GM23338 (cell line): ENCODE data around the gene MTHFR. TPM values are rescaled to one million over a fixed set of nuclear protein-coding genes. Genes with fewer than 3 reads are reported as not detected.

Experiments
- ATAC-seq: fragments of 200-7000 bp; cut with Tn5 transposase; 3 replicates; pipeline ENCODE4 v1.9.1; 2020
- DNase-seq: peaks from one replicate; pipeline ENCODE4 v3.0.0-alpha.2; 2015; ENCODE audit warnings: low spot score
- H2AFZ ChIP-seq: fragments of 200-600 bp; sonication (generic); 2 replicates; pipeline ENCODE4 v1.8.0; 2016; ENCODE audit warnings: antibody characterized with exemption, mild to moderate bottlenecking, moderate library complexity
- H3F3A ChIP-seq: fragments of 200-600 bp; sonication (generic); replicated peaks from 2 replicates; pipeline ENCODE4 v1.8.0; 2017; ENCODE audit warnings: antibody characterized with exemption, mixed run types, low read depth
- H3K27ac ChIP-seq: fragments of 200-600 bp; sonication (generic); 2 replicates; pipeline ENCODE4 v1.6.1; 2016; ENCODE audit warnings: low read depth
- H3K27me3 ChIP-seq: fragments of 200-600 bp; sonication (generic); 2 replicates; pipeline ENCODE4 v1.8.0; 2016; ENCODE audit warnings: mild to moderate bottlenecking, mixed run types, moderate library complexity; ENCODE audit not compliant: insufficient read depth
- H3K36me3 ChIP-seq: fragments of 200-600 bp; sonication (generic); 2 replicates; pipeline ENCODE4 v1.8.0; 2016; ENCODE audit warnings: mild to moderate bottlenecking; ENCODE audit not compliant: insufficient read depth
- H3K4me1 ChIP-seq: fragments of 200-600 bp; sonication (generic); 2 replicates; pipeline ENCODE4 v1.8.0; 2016; ENCODE audit warnings: mild to moderate bottlenecking, moderate library complexity; ENCODE audit not compliant: insufficient read depth
- H3K4me2 ChIP-seq: fragments of 200-600 bp; sonication (generic); 2 replicates; pipeline ENCODE4 v1.7.1; 2017; ENCODE audit warnings: mixed run types
- H3K4me3 ChIP-seq: fragments of 200-600 bp; sonication (generic); 2 replicates; pipeline ENCODE4 v1.6.1; 2016; ENCODE audit warnings: mixed run types
- H3K79me2 ChIP-seq: fragments of 200-600 bp; sonication (generic); replicated peaks from 2 replicates; pipeline ENCODE4 v1.8.0; 2017; ENCODE audit warnings: mild to moderate bottlenecking; ENCODE audit not compliant: insufficient read depth
- H3K9me2 ChIP-seq: fragments of 200-600 bp; sonication (generic); 2 replicates; pipeline ENCODE4 v1.8.0; 2017; ENCODE audit not compliant: insufficient read depth
- H4K20me1 ChIP-seq: fragments of 200-600 bp; sonication (generic); replicated peaks from 2 replicates; pipeline ENCODE4 v1.8.0; 2017; ENCODE audit warnings: mild to moderate bottlenecking; ENCODE audit not compliant: insufficient read depth
- H3K27ac Mint-ChIP-seq: 2 replicates; pipeline ENCODE4 v1.8.0; 2020; ENCODE audit warnings: inconsistent platforms, mild to moderate bottlenecking, moderate library complexity, mixed read lengths
- H3K27me3 Mint-ChIP-seq: 3 replicates; pipeline ENCODE4 v1.8.0; 2022; ENCODE audit warnings: low read depth, mild to moderate bottlenecking, moderate library complexity, mixed read lengths, inconsistent platforms; ENCODE audit not compliant: insufficient read depth, poor library complexity
- H3K36me3 Mint-ChIP-seq: 3 replicates; pipeline ENCODE4 v1.8.0; 2021; ENCODE audit warnings: low read depth, mild to moderate bottlenecking, inconsistent platforms, moderate library complexity, mixed read lengths
- H3K4me1 Mint-ChIP-seq: 3 replicates; pipeline ENCODE4 v1.8.0; 2020; ENCODE audit warnings: mild to moderate bottlenecking, inconsistent platforms, mixed read lengths
- H3K4me3 Mint-ChIP-seq: 3 replicates; pipeline ENCODE4 v1.8.0; 2021; ENCODE audit warnings: moderate library complexity, mild to moderate bottlenecking, inconsistent platforms, mixed read lengths
- H3K9me3 Mint-ChIP-seq: 3 replicates; pipeline ENCODE4 v1.8.0; 2020; ENCODE audit warnings: moderate library complexity, mild to moderate bottlenecking, inconsistent platforms, mixed read lengths
- CREB1 ChIP-seq: fragments of 250-450 bp; sonication (Bioruptor Pico); IDR thresholded peaks from 2 replicates; pipeline ENCODE4 v1.5.0; 2020; ENCODE audit warnings: low read depth, mild to moderate bottlenecking, moderate library complexity
- EZH2phosphoT487 ChIP-seq: fragments of 200-600 bp; sonication (generic); IDR thresholded peaks from one replicate; pipeline ENCODE4 v1.8.1; 2018; ENCODE audit warnings: antibody characterized with exemption; ENCODE audit not compliant: unreplicated experiment
- JUNB ChIP-seq: IDR thresholded peaks from one replicate; pipeline ENCODE4 v1.6.1; 2016; ENCODE audit warnings: antibody characterized with exemption; ENCODE audit not compliant: unreplicated experiment
- REST ChIP-seq: IDR thresholded peaks from one replicate; pipeline ENCODE4 v1.6.1; 2018; ENCODE audit warnings: antibody characterized with exemption; ENCODE audit not compliant: unreplicated experiment
- ZNF114 ChIP-seq: fragments of 250-450 bp; sonication (Bioruptor Pico); IDR thresholded peaks from 2 replicates; pipeline ENCODE4 v1.5.0; 2020; ENCODE audit warnings: mild to moderate bottlenecking, moderate library complexity
- ZNF462 ChIP-seq: fragments of 250-450 bp; sonication (Bioruptor Pico); IDR thresholded peaks from 2 replicates; pipeline ENCODE4 v1.5.0; 2020; ENCODE audit warnings: mild to moderate bottlenecking, moderate library complexity
- polyA plus RNA-seq: library from polyadenylated mRNA; unstranded; fragments of >200 nt; fragmentation: Nextera tagmentation; extraction: Ambion mirVana; gene quantifications from 2 replicates; pipeline ENCODE4 v1.2.1, GENCODE V29; 2016
- total RNA-seq: library from RNA; depleted of rRNA; stranded (reverse); fragments of >200 nt; shearing (Covaris generic); gene quantifications from 2 replicates; pipeline ENCODE4 v1.2.3, GENCODE V29; 2014

MTHFR gene
- total and polyA plus RNA-seq, 2 experiments from 2014 or later = 6.9 to 21.6 TPM

GRCh38 chr1:11825131-11825530 is 19.4 kb upstream of the MTHFR start:
- H3K9me3 Mint-ChIP-seq = no peaks in the 10 kb centered on the region
- Histone ChIP-seq H4K20me1 (no peaks in the 10 kb centered on the region), H3K4me2 (no peak overlapping the region), H3F3A (peaks cover 12% of the 10 kb centered on the region; the same call in 1 of the 2 replicates), H3K36me3 (peaks cover 42% of the 10 kb centered on the region), H3K9me2 (no peaks in the 10 kb centered on the region), H2AFZ (no peak overlapping the region), H3K4me3 (no peak overlapping the region), H3K4me1 (no peaks in the 10 kb centered on the region), H3K27ac (no peak overlapping the region), H3K79me2 (no peaks in the 10 kb centered on the region), H3K27me3 (no peaks in the 10 kb centered on the region)
- H3K4me1 Mint-ChIP-seq = no peaks in the 10 kb centered on the region
- TF ChIP-seq CREB1 (CRISPR knock-in tag) (no peak), REST (no peak), EZH2phosphoT487 (no peak)
- ATAC-seq = no peak
- DNase-seq = no peak
- no peaks in the 10 kb centered on the region for H3K27me3 Mint-ChIP-seq
- no peak overlapping the region for H3K27ac Mint-ChIP-seq
- H3K4me3 Mint-ChIP-seq = no peak overlapping the region
- H3K36me3 Mint-ChIP-seq = peaks cover 49% of the 10 kb centered on the region

GRCh38 chr1:11823366-11824137 is 17.8 kb upstream of the MTHFR start:
- Histone ChIP-seq H3K79me2 (no peaks in the 10 kb centered on the region), H3K27ac (no peak overlapping the region), H3K27me3 (no peaks in the 10 kb centered on the region), H3K9me2 (no peaks in the 10 kb centered on the region), H3K4me3 (no peak overlapping the region), H4K20me1 (peaks cover 6% of the 10 kb centered on the region; the same call in 1 of the 2 replicates), H3F3A (0 out of 2 replicates have a peak, but pooled peaks cover 8% of the 10 kb centered on the region), H3K36me3 (peaks cover 29% of the 10 kb centered on the region), H2AFZ (no peak overlapping the region), H3K4me2 (no peak overlapping the region), H3K4me1 (no peaks in the 10 kb centered on the region)
- ATAC-seq (no peak), DNase-seq (peak; percentile 9)
- Mint-ChIP-seq H3K27me3 (no peaks in the 10 kb centered on the region), H3K36me3 (peaks cover 52% of the 10 kb centered on the region), H3K9me3 (no peaks in the 10 kb centered on the region), H3K4me1 (no peaks in the 10 kb centered on the region), H3K27ac (no peak overlapping the region), H3K4me3 (no peak overlapping the region)
- TF ChIP-seq ZNF114 (CRISPR knock-in tag) (no peak), JUNB (no peak), ZNF462 (no peak), REST (no peak)
